Thoracic aorta (tissue), 2 donors: ENCODE results near the gene CMKLR1. TPM values are rescaled to one million over a fixed set of nuclear protein-coding genes. Genes with fewer than 3 reads are reported as not detected.

Experiments used
- ATAC-seq: fragments of 150-250 bp; one replicate; pipeline ENCODE4 v1.8.0; 2017; ENCODE audit warnings: low read depth; ENCODE audit not compliant: insufficient number of reproducible peaks, low FRiP score
- DNase-seq: peaks from one replicate; pipeline ENCODE4 v3.0.0-alpha.2; 2020; ENCODE audit warnings: low spot score
- H3K27ac ChIP-seq, 2 donors: fragments of 200-600 bp; sonication (generic); 1 replicate in 1 of 2; 2 replicates in 1 of 2; pipeline ENCODE4 v1.5.1; 2016; ENCODE audit warnings: mild to moderate bottlenecking in 2 of 2, moderate library complexity in 2 of 2
- H3K27me3 ChIP-seq: fragments of 200-600 bp; sonication (generic); replicated peaks from 2 replicates; pipeline ENCODE4 v1.6.0; 2016; ENCODE audit warnings: mild to moderate bottlenecking; ENCODE audit not compliant: insufficient read depth
- H3K36me3 ChIP-seq: fragments of 200-600 bp; sonication (generic); one replicate; pipeline ENCODE4 v1.5.1; 2016
- H3K4me1 ChIP-seq, 2 donors: fragments of 200-600 bp; sonication (generic); 1 replicate in 1 of 2; 2 replicates in 1 of 2; pipeline versions ENCODE4 v1.5.1 to v1.6.0; 2016; ENCODE audit warnings: low read depth in 2 of 2, mild to moderate bottlenecking in 1 of 2; ENCODE audit not compliant: control insufficient read depth in 1 of 2
- H3K4me3 ChIP-seq: fragments of 200-600 bp; sonication (generic); 2 replicates; pipeline ENCODE4 v1.5.1; 2016; ENCODE audit warnings: mild to moderate bottlenecking
- H3K9me3 ChIP-seq: fragments of 200-600 bp; sonication (generic); 2 replicates; pipeline ENCODE4 v1.5.1; 2016
- CTCF ChIP-seq: fragments of 200-600 bp; sonication (generic); IDR thresholded peaks from one replicate; pipeline ENCODE4 v1.5.1; 2019; ENCODE audit warnings: antibody characterized with exemption
- total RNA-seq, 2 donors: library from RNA; depleted of rRNA; stranded (reverse); fragments of >200 nt; gene quantifications; one replicate each; pipeline versions ENCODE4 v1.1.0 to v1.2.3, GENCODE V29; 2016

CMKLR1 gene
- total RNA-seq, 2 donors from 2014 or later = 56.6 to 73.8 TPM

- no peak for DNase-seq
- ATAC-seq = no peak
- no peaks in the 10 kb centered on the region for H3K27me3 ChIP-seq
- no peaks in the 10 kb centered on the region for H3K4me1 ChIP-seq
- H3K27ac ChIP-seq = no peak overlapping the region
- no peak for TF ChIP-seq CTCF
- H3K9me3 ChIP-seq = no peaks in the 10 kb centered on the region
- no peaks in the 10 kb centered on the region for H3K36me3 ChIP-seq
- no peak overlapping the region for H3K4me3 ChIP-seq
Measured at GRCh38 chr12:108282160-108282559, 57.0 kb downstream of the CMKLR1 start.

GRCh38 chr12:108277613-108278012, 61.5 kb downstream of the CMKLR1 start:
- Histone ChIP-seq H3K27ac (no peak overlapping the region), H3K36me3 (no peaks in the 10 kb centered on the region), H3K27me3 (no peaks in the 10 kb centered on the region), H3K4me3 (no peak overlapping the region), H3K4me1 (no peaks in the 10 kb centered on the region), H3K9me3 (no peaks in the 10 kb centered on the region)
- TF ChIP-seq CTCF = no peak
- DNase-seq = no peak
- no peak for ATAC-seq

- Histone ChIP-seq H3K27me3 (no peaks in the 10 kb centered on the region), H3K36me3 (no peaks in the 10 kb centered on the region), H3K9me3 (no peaks in the 10 kb centered on the region), H3K27ac (no peak overlapping the region), H3K4me1 (no peaks in the 10 kb centered on the region), H3K4me3 (no peak overlapping the region)
- no peak for TF ChIP-seq CTCF
- DNase-seq (no peak), ATAC-seq (no peak)
Measured at GRCh38 chr12:108273217-108273616, 65.9 kb downstream of the CMKLR1 start.

GRCh38 chr12:108271951-108272872, 66.9 kb downstream of the CMKLR1 start:
- H3K36me3 ChIP-seq = no peaks in the 10 kb centered on the region
- H3K9me3 ChIP-seq = no peaks in the 10 kb centered on the region
- no peaks in the 10 kb centered on the region for H3K27me3 ChIP-seq
- H3K4me1 ChIP-seq = no peaks in the 10 kb centered on the region
- no peak overlapping the region for H3K27ac ChIP-seq
- no peak overlapping the region for H3K4me3 ChIP-seq
- ATAC-seq = no peak
- TF ChIP-seq CTCF = no peak
- no peak for DNase-seq

- no peak overlapping the region for H3K27ac ChIP-seq
- no peak overlapping the region for H3K4me3 ChIP-seq
- DNase-seq (no peak), ATAC-seq (no peak)
- H3K36me3 ChIP-seq = no peaks in the 10 kb centered on the region
- no peaks in the 10 kb centered on the region for H3K27me3 ChIP-seq
- no peak for TF ChIP-seq CTCF
- H3K9me3 ChIP-seq = no peaks in the 10 kb centered on the region
- H3K4me1 ChIP-seq = no peaks in the 10 kb centered on the region
Measured at GRCh38 chr12:108270849-108271143, 68.3 kb downstream of the CMKLR1 start.
